ENCODE measurements around the gene HEPHL1. TPM values are rescaled to one million over a fixed set of nuclear protein-coding genes. Genes with fewer than 3 reads are reported as not detected.
"Not testable (repeated sequence)": the region's sequence is repeated elsewhere in the genome, so short reads cannot be mapped to it uniquely, and the experiment has no call there.

Gene HEPHL1
- total RNA-seq, 2 experiments from 2014 or later: not detected

- CTCF ChIA-PET: no interaction called here
- POLR2A ChIA-PET: no interaction called here
- no peak overlapping the region for H3K4me3 Mint-ChIP-seq
- H3K27ac Mint-ChIP-seq: no peak overlapping the region
- H3K27me3 Mint-ChIP-seq: no peaks in the 10 kb centered on the region
- H3K4me1 Mint-ChIP-seq (ENCODE audit: low read depth): peaks cover 76% of the 10 kb centered on the region
- no peak for DNase-seq
- H3K9me3 Mint-ChIP-seq: no peaks in the 10 kb centered on the region
- H3K36me3 Mint-ChIP-seq: peaks cover 12% of the 10 kb centered on the region
- intact Hi-C loops (cut with micrococcal nuclease): loop anchor here (5.0 kb wide), 1 partner anchor 342 kb away; the partner anchor contains the start of genes ANKRD49 and MRE11
These were observed 128.9 kb downstream of the HEPHL1 start for GRCh38 chr11:94150056-94150455.

- H3K27ac Mint-ChIP-seq: no peak overlapping the region
- peaks cover 18% of the 10 kb centered on the region for H3K36me3 Mint-ChIP-seq
- POLR2A ChIA-PET: interaction anchor here (1.6 kb wide), 1 partner anchor 22 kb away, joined by 7 read pairs; the partner anchor contains the start of gene PANX1
- H3K27me3 Mint-ChIP-seq: no peaks in the 10 kb centered on the region
- intact Hi-C loops (cut with micrococcal nuclease): loop anchor here (5.0 kb wide), 1 partner anchor 341 kb away; the partner anchor contains the start of genes ANKRD49 and MRE11
- no peaks in the 10 kb centered on the region for H3K9me3 Mint-ChIP-seq
- H3K4me3 Mint-ChIP-seq: no peak overlapping the region
- no peak for DNase-seq
- H3K4me1 Mint-ChIP-seq (ENCODE audit: low read depth): peaks cover 68% of the 10 kb centered on the region
- CTCF ChIA-PET: no interaction called here
These were observed 129.8 kb downstream of the HEPHL1 start for GRCh38 chr11:94150704-94151685.

- H3K27ac Mint-ChIP-seq: no peak overlapping the region
- H3K36me3 Mint-ChIP-seq: peaks cover 27% of the 10 kb centered on the region
- no peak overlapping the region for H3K4me3 Mint-ChIP-seq
- DNase-seq: peak; percentile 50
- CTCF ChIA-PET: no interaction called here
- peaks cover 3% of the 10 kb centered on the region for H3K9me3 Mint-ChIP-seq
- H3K27me3 Mint-ChIP-seq: no peaks in the 10 kb centered on the region
- POLR2A ChIA-PET: interaction anchor here (1.6 kb wide), 1 partner anchor 23 kb away, joined by 7 read pairs; the partner anchor contains the start of gene PANX1
- intact Hi-C loops (cut with micrococcal nuclease): loop anchor here (1.0 to 5.0 kb wide), 3 partner anchors 17 to 340 kb away; partner anchors contain the start of genes ANKRD49 and MRE11
- peaks cover 58% of the 10 kb centered on the region for H3K4me1 Mint-ChIP-seq (ENCODE audit: low read depth)
These were observed 130.9 kb downstream of the HEPHL1 start for GRCh38 chr11:94151903-94152677.

GRCh38 chr11:94152678-94153065, 131.5 kb downstream of the HEPHL1 start:
- Mint-ChIP-seq H3K4me3 (no peak overlapping the region), H3K4me1 (ENCODE audit: low read depth) (peaks cover 53% of the 10 kb centered on the region), H3K9me3 (peaks cover 3% of the 10 kb centered on the region), H3K27ac (no peak overlapping the region), H3K36me3 (peaks cover 28% of the 10 kb centered on the region), H3K27me3 (no peaks in the 10 kb centered on the region)
- ChIA-PET CTCF (no interaction called here), POLR2A (interaction anchor here (1.6 kb wide), 1 partner anchor 23 kb away, joined by 7 read pairs; the partner anchor contains the start of gene PANX1)
- intact Hi-C loops (cut with micrococcal nuclease): loop anchor here (1.0 to 5.0 kb wide), 3 partner anchors 17 to 340 kb away; partner anchors contain the start of genes ANKRD49 and MRE11
- no peak for DNase-seq

GRCh38 chr11:94153320-94153719, 132.2 kb downstream of the HEPHL1 start:
- Mint-ChIP-seq H3K27me3 (no peaks in the 10 kb centered on the region), H3K36me3 (peaks cover 30% of the 10 kb centered on the region), H3K4me1 (ENCODE audit: low read depth) (peaks cover 47% of the 10 kb centered on the region), H3K4me3 (no peak overlapping the region), H3K9me3 (peaks cover 3% of the 10 kb centered on the region), H3K27ac (no peak overlapping the region)
- DNase-seq: no peak
- ChIA-PET CTCF (no interaction called here), POLR2A (no interaction called here)
- intact Hi-C loops (cut with micrococcal nuclease): loop anchor here (5.0 kb wide), 1 partner anchor 339 kb away; the partner anchor contains the start of genes ANKRD49 and MRE11

- H3K4me1 Mint-ChIP-seq (ENCODE audit: low read depth): peaks cover 38% of the 10 kb centered on the region
- H3K9me3 Mint-ChIP-seq: peaks cover 3% of the 10 kb centered on the region
- H3K4me3 Mint-ChIP-seq: no peak overlapping the region
- H3K27ac Mint-ChIP-seq: no peak overlapping the region
- ChIA-PET CTCF (no interaction called here), POLR2A (no interaction called here)
- no peak for DNase-seq
- H3K36me3 Mint-ChIP-seq: peaks cover 30% of the 10 kb centered on the region
- H3K27me3 Mint-ChIP-seq: no peaks in the 10 kb centered on the region
- intact Hi-C loops (cut with micrococcal nuclease): loop anchor here (5.0 kb wide), 1 partner anchor 338 kb away; the partner anchor contains the start of genes ANKRD49 and MRE11
These were observed 133.1 kb downstream of the HEPHL1 start for GRCh38 chr11:94154095-94154856.

DNA sequence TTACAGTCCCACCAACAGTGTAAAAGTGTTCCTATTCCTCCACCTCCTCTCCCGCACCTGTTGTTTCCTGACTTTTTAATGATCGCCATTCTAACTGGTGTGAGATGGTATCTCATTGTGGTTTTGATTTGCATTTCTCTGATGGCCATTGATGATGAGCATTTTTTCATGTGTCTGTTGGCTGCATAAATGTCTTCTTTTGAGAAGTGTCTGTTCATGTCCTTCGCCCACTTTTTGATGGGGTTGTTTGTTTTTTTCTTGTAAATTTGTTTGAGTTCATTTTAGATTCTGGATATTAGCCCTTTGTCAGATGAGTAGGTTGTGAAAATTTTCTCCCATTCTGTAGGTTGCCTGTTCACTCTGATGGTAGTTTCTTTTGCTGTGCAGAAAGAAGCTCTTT, 136.2 kb downstream of the HEPHL1 start:
- peaks cover 45% of the 10 kb centered on the region for H3K36me3 Mint-ChIP-seq

More for the DNA sequence above, 136.2 kb downstream of the HEPHL1 start:
- CTCF ChIA-PET; H3K4me3 Mint-ChIP-seq; H3K27me3 Mint-ChIP-seq; H3K27ac Mint-ChIP-seq; intact Hi-C loops (cut with micrococcal nuclease); H3K9me3 Mint-ChIP-seq; DNase-seq; POLR2A ChIA-PET: not testable (repeated sequence)
- H3K4me1 Mint-ChIP-seq (ENCODE audit: low read depth): peaks cover 29% of the 10 kb centered on the region

Other genes with a start within 250 kb of the HEPHL1 start
- 10 to 100 TPM; 32.3 to 34.7 TPM for gene MED17, start 237.1 kb upstream of the HEPHL1 start, total RNA-seq
- not detected for gene VSTM5, start 170.7 kb upstream of the HEPHL1 start, total RNA-seq
- gene PANX1, start 107.5 kb downstream of the HEPHL1 start, total RNA-seq: 10 to 100 TPM; 11.4 to 11.7 TPM

Data from activated CD4-positive, alpha-beta memory T cell treated with anti-CD3 and anti-CD28 coated beads for 36 hours (primary cell).